Measurements from ENCODE around the gene MAGEH1. TPM values are rescaled to one million over a fixed set of nuclear protein-coding genes. Genes with fewer than 3 reads are reported as not detected.
"Not testable (repeated sequence)": the region's sequence is repeated elsewhere in the genome, so short reads cannot be mapped to it uniquely, and the experiment has no call there.

The MAGEH1 gene, protein sequence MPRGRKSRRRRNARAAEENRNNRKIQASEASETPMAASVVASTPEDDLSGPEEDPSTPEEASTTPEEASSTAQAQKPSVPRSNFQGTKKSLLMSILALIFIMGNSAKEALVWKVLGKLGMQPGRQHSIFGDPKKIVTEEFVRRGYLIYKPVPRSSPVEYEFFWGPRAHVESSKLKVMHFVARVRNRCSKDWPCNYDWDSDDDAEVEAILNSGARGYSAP
- total RNA-seq (2014; rRNA removed; shearing (Covaris generic)) (32.5 and 37.2 TPM in 2 replicates), polyA plus RNA-seq (2016; fragmentation: Nextera tagmentation; extraction: Ambion mirVana) (38.3 and 38.6 TPM in 2 replicates)

DNA sequence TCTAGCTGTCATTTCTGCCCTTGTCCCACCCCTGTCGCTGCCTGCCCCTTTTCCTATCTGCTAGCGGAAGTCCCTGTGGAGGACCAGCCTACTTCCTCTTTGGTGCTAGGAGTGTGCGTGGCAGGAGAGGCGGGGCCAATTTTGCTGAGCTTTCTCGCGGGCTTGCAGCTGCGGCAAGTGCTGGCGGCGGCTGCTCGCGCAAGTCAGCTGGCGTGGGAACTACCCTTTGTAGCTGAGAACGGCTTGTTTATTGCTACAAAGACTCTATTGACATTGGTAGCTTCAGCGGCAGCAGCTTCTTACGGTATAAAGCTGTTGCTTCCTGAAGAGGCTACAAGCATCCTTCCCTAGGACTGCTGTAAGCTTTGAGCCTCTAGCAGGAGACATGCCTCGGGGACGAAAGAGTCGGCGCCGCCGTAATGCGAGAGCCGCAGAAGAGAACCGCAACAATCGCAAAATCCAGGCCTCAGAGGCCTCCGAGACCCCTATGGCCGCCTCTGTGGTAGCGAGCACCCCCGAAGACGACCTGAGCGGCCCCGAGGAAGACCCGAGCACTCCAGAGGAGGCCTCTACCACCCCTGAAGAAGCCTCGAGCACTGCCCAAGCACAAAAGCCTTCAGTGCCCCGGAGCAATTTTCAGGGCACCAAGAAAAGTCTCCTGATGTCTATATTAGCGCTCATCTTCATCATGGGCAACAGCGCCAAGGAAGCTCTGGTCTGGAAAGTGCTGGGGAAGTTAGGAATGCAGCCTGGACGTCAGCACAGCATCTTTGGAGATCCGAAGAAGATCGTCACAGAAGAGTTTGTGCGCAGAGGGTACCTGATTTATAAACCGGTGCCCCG lies at the start of gene MAGEH1:
MAGEH1 (plus strand) TSS at position 138 of the 843 bp plus-strand sequence; CDS start at position 386, 248 bp downstream.
- Histone ChIP-seq H4K20me1 (ENCODE audit: insufficient read depth) (no peaks in the 10 kb centered on the region), H3K9me3 (ENCODE audit: low read depth) (no peaks in the 10 kb centered on the region), H3F3A (ENCODE audit: insufficient read depth) (no peaks in the 10 kb centered on the region), H3K9me2 (ENCODE audit: insufficient read depth) (no peaks in the 10 kb centered on the region), H3K27ac (peak within 1 kb of the TSS; percentile 93), H3K4me3 (peak within 1 kb of the TSS; percentile 96), H2AFZ (peak within 1 kb of the TSS; percentile 94), H3K36me3 (ENCODE audit: low read depth) (no peaks in the 10 kb centered on the region), H3K27me3 (replicated peaks; ENCODE audit: insufficient read depth) (no peaks in the 10 kb centered on the region), H3K4me2 (ENCODE audit: unreplicated experiment) (peak within 1 kb of the TSS; percentile 82), H3K4me1 (ENCODE audit: insufficient read depth) (no peaks in the 10 kb centered on the region), H3K79me2 (ENCODE audit: insufficient read depth) (peaks cover 11% of the 10 kb centered on the region), H3K9ac (peak within 1 kb of the TSS; percentile 96)
- TF ChIP-seq EZH2phosphoT487 (IDR thresholded peaks at IDR 0.05; ENCODE audit: insufficient read depth, low read depth) (no peak), EZH2 (IDR thresholded peaks at IDR 0.05; ENCODE audit: insufficient read depth, poor library complexity, severe bottlenecking) (no peak)
- DNase-seq: peak; percentile 87
- in situ Hi-C loops (cut with MboI): no loop called here
- 1 to 2% methylated on average over 36 to 39 of the region's 43 CpGs for WGBS, 2 experiments (ENCODE audit: low coverage in 1 of 2, low lambda C conversion rate in 2 of 2, missing lambda C conversion rate in 2 of 2)

DNA sequence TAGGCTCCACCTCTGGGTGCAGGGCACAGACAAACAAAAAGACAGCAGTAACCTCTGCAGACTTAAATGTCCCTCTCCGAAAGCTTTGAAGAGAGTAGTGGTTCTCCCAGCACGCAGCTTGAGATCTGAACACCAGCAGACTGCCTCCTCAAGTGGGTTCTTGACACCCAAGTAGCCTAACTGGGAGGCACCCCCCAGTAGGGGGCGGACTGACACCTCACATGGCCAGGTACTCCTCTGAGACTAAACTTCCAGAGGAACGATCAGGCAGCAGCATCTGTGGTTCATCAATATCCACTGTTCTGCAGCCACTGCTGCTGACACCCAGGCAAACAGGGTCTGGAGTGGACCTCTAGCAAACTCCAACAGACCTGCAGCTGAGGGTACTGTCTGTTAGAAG lies 24.8 kb upstream of the MAGEH1 start:
- H3K4me2 ChIP-seq (ENCODE audit: unreplicated experiment); H3K27me3 ChIP-seq (replicated peaks; ENCODE audit: insufficient read depth); in situ Hi-C loops (cut with MboI); H2AFZ ChIP-seq; H3K4me3 ChIP-seq; H3K27ac ChIP-seq; DNase-seq; H3K79me2 ChIP-seq (ENCODE audit: insufficient read depth); H3K9me2 ChIP-seq (ENCODE audit: insufficient read depth); H3K9me3 ChIP-seq (ENCODE audit: low read depth); H3K4me1 ChIP-seq (ENCODE audit: insufficient read depth); H3K36me3 ChIP-seq (ENCODE audit: low read depth); H3F3A ChIP-seq (ENCODE audit: insufficient read depth); H4K20me1 ChIP-seq (ENCODE audit: insufficient read depth); H3K9ac ChIP-seq: not testable (repeated sequence)
- WGBS, 2 experiments (ENCODE audit: low coverage in 1 of 2, low lambda C conversion rate in 2 of 2, missing lambda C conversion rate in 2 of 2): 14 to 83% methylated on average over 1 of the region's 4 CpGs

DNA sequence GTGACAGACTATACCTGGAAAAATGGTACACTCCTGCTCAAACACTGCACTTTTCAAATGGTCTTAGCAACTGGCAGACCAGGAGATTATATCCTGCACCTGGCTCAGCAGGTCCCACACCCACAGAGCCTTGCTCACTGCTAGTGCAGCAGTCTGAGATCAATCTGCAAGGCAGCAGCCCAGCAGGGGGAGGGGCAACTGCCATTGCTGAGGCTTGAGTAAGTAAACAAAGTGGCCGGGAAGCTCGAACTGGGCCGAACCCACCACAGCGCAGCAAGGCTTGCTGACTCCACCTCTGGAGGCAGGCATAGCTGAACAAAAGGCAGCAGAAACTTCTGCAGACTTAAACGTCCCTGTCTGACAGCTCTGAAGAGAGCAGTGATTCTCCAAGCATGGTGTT lies 8.5 kb upstream of the MAGEH1 start:
- H3F3A ChIP-seq (ENCODE audit: insufficient read depth); DNase-seq; H3K27ac ChIP-seq; H3K79me2 ChIP-seq (ENCODE audit: insufficient read depth); H3K4me1 ChIP-seq (ENCODE audit: insufficient read depth); H3K4me3 ChIP-seq; H3K9me3 ChIP-seq (ENCODE audit: low read depth); H3K27me3 ChIP-seq (replicated peaks; ENCODE audit: insufficient read depth); H3K36me3 ChIP-seq (ENCODE audit: low read depth); H2AFZ ChIP-seq; H3K9me2 ChIP-seq (ENCODE audit: insufficient read depth); H4K20me1 ChIP-seq (ENCODE audit: insufficient read depth); H3K9ac ChIP-seq; in situ Hi-C loops (cut with MboI); H3K4me2 ChIP-seq (ENCODE audit: unreplicated experiment): not testable (repeated sequence)
- WGBS, 2 experiments (ENCODE audit: low coverage in 1 of 2, low lambda C conversion rate in 2 of 2, missing lambda C conversion rate in 2 of 2): 21 to 50% methylated on average over 2 of the region's 5 CpGs

DNA sequence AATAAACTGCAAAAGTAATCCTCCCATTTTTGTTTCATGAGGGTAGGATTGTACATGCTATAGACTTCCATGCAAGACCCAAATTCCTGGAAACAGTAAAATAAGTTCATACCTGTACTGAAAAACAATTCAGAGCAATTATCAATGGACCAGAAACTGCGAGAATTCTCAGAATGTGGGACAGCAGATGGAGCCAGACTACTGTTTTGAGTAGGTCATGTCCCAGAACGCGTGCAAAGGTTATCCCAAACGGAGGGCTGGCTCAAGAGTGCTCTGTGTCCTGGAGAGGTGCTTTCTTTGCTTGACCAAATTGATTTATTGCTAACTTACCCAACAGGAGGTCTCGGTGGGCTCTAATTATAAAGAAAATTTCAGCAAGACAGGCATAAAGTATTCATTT lies 1.7 kb upstream of the MAGEH1 start:
- H3K36me3 ChIP-seq (ENCODE audit: low read depth): no peaks in the 10 kb centered on the region
- DNase-seq: peak; percentile 35
- H2AFZ ChIP-seq: 0 out of 2 replicates have a peak overlapping the region, but pooled peaks have one; percentile 94
- H3K4me3 ChIP-seq: no peak overlapping the region
- no peaks in the 10 kb centered on the region for H3K9me2 ChIP-seq (ENCODE audit: insufficient read depth)
- H3K4me1 ChIP-seq (ENCODE audit: insufficient read depth): no peaks in the 10 kb centered on the region
- no peak overlapping the region for H3K27ac ChIP-seq
- TF ChIP-seq EZH2 (IDR thresholded peaks at IDR 0.05; ENCODE audit: insufficient read depth, poor library complexity, severe bottlenecking) (no peak), EZH2phosphoT487 (IDR thresholded peaks at IDR 0.05; ENCODE audit: insufficient read depth, low read depth) (no peak)
- 0 to 7% methylated on average over 5 of the region's 5 CpGs for WGBS, 2 experiments (ENCODE audit: low coverage in 1 of 2, low lambda C conversion rate in 2 of 2, missing lambda C conversion rate in 2 of 2)
- no peak overlapping the region for H3K4me2 ChIP-seq (ENCODE audit: unreplicated experiment)
- H3K27me3 ChIP-seq (replicated peaks; ENCODE audit: insufficient read depth): no peaks in the 10 kb centered on the region
- peaks cover 11% of the 10 kb centered on the region for H3K79me2 ChIP-seq (ENCODE audit: insufficient read depth)
- H4K20me1 ChIP-seq (ENCODE audit: insufficient read depth): no peaks in the 10 kb centered on the region
- no peaks in the 10 kb centered on the region for H3K9me3 ChIP-seq (ENCODE audit: low read depth)
- no peaks in the 10 kb centered on the region for H3F3A ChIP-seq (ENCODE audit: insufficient read depth)
- in situ Hi-C loops (cut with MboI): no loop called here
- H3K9ac ChIP-seq: no peak overlapping the region

All from GM23248 (cell line).